Measurements from ENCODE around the gene FCHSD1. TPM values are rescaled to one million over a fixed set of nuclear protein-coding genes. Genes with fewer than 3 reads are reported as not detected.
A peak's percentile ranks its signal among the peaks of the same experiment; 100 is the strongest.

FCHSD1 gene
- total RNA-seq, 1 experiment from 2014 or later: 23.1 TPM

DNA sequence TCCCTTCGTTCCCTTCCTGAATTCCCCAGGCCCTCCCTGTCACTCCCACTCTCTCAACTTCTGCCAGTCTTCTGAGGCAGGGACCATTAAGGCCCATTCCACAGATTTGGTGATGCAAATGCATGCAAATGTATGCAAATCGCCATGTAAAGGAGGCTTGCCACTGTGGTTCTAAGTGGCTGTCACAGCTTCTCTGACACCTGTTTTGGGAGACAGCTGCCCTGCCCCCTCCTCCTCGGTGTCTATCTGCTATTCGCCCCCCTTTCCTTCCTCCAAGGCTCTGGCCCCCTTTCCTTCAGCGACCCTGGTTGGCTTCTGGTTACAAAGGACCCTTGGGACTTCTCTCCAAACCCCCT lies 41.3 kb upstream of the FCHSD1 start:
- no peak overlapping the region for H4K91ac ChIP-seq (ENCODE audit: insufficient read length, low read depth, low read length)
- H3K9ac ChIP-seq (ENCODE audit: extremely low read depth, insufficient read length, low read length): no peak overlapping the region
- no peak overlapping the region for H3K56ac ChIP-seq (ENCODE audit: insufficient read length, low read depth, low read length)
- H4K8ac ChIP-seq (replicated peaks; ENCODE audit: insufficient read length, low read depth, low read length): no peak overlapping the region
- DNase-seq: no peak
- H3K79me1 ChIP-seq (ENCODE audit: insufficient read depth, low read depth, low read length, poor library complexity, severe bottlenecking): no peaks in the 10 kb centered on the region
- no peak overlapping the region for H2BK12ac ChIP-seq (ENCODE audit: insufficient read length, low read depth, low read length)
- Mint-ChIP-seq H3K4me3 (peak overlapping the region; percentile 72 to 78), H3K4me1 (peaks cover 31 to 38% of the 10 kb centered on the region in 2 experiments), H3K27me3 (ENCODE audit: low read depth) (peaks cover 31% of the 10 kb centered on the region), H3K27ac (no peak overlapping the region), H3K9me3 (no peaks in the 10 kb centered on the region), H3K36me3 (ENCODE audit: insufficient read depth in 1 of 3, low read depth in 3 of 3) (no peaks in the 10 kb centered on the region)
- TF ChIP-seq, protein P1, sequence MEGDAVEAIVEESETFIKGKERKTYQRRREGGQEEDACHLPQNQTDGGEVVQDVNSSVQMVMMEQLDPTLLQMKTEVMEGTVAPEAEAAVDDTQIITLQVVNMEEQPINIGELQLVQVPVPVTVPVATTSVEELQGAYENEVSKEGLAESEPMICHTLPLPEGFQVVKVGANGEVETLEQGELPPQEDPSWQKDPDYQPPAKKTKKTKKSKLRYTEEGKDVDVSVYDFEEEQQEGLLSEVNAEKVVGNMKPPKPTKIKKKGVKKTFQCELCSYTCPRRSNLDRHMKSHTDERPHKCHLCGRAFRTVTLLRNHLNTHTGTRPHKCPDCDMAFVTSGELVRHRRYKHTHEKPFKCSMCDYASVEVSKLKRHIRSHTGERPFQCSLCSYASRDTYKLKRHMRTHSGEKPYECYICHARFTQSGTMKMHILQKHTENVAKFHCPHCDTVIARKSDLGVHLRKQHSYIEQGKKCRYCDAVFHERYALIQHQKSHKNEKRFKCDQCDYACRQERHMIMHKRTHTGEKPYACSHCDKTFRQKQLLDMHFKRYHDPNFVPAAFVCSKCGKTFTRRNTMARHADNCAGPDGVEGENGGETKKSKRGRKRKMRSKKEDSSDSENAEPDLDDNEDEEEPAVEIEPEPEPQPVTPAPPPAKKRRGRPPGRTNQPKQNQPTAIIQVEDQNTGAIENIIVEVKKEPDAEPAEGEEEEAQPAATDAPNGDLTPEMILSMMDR (conservative IDR thresholded peaks at IDR 0.05): no peak
- WGBS (ENCODE audit: extremely low coverage, insufficient read length, low lambda C conversion rate): no CpG with 5 or more reads among the region's 5 CpGs
- no peak overlapping the region for H2BK5ac ChIP-seq (ENCODE audit: insufficient read length, low read length)
- no peak overlapping the region for H2BK120ac ChIP-seq (ENCODE audit: low read depth, low read length, poor library complexity, severe bottlenecking)
- H3K18ac ChIP-seq (ENCODE audit: insufficient read length, low read depth, low read length): no peak overlapping the region
- H2BK20ac ChIP-seq (ENCODE audit: low read depth, low read length, poor library complexity, severe bottlenecking): no peak overlapping the region
- H4K5ac ChIP-seq (ENCODE audit: insufficient read length, low read depth, low read length): no peak overlapping the region
- H3K4ac ChIP-seq (ENCODE audit: low read depth, low read length): no peak overlapping the region
- H3K14ac ChIP-seq (ENCODE audit: insufficient read depth, low read length): no peak overlapping the region
- no peak overlapping the region for H2BK15ac ChIP-seq (ENCODE audit: low read depth, low read length)
- peak overlapping the region; percentile 37 for H3K4me2 ChIP-seq (ENCODE audit: insufficient read depth, insufficient read length, low read length)
- H2AK5ac ChIP-seq (ENCODE audit: insufficient read length, low read length): no peak overlapping the region
- no peaks in the 10 kb centered on the region for H3K9me3 ChIP-seq (ENCODE audit: control insufficient read depth, low read depth, low read length)
- no peak overlapping the region for H3K23ac ChIP-seq (ENCODE audit: insufficient read length, low read depth, low read length)
- no peaks in the 10 kb centered on the region for H3K79me2 ChIP-seq (ENCODE audit: insufficient read depth, low read length)
- H3T11ph ChIP-seq (ENCODE audit: low read length): no peak overlapping the region
- no peak overlapping the region for H2AFZ ChIP-seq (ENCODE audit: low read length)
- H3K4me1 ChIP-seq (ENCODE audit: insufficient read depth, low read length): peaks cover 7% of the 10 kb centered on the region
- H3K27me3 ChIP-seq (ENCODE audit: insufficient read depth, low read length): no peaks in the 10 kb centered on the region
- H3K27ac ChIP-seq (ENCODE audit: insufficient read length, low read depth, low read length): no peak overlapping the region
- no peaks in the 10 kb centered on the region for H4K20me1 ChIP-seq (ENCODE audit: control insufficient read depth, insufficient read depth, insufficient read length)
- no peaks in the 10 kb centered on the region for H3K23me2 ChIP-seq (ENCODE audit: insufficient read length, low read depth, low read length, poor library complexity, severe bottlenecking)
